OCI-LY7 (cell line): ENCODE results near the gene GHRHR. TPM values are rescaled to one million over a fixed set of nuclear protein-coding genes. Genes with fewer than 3 reads are reported as not detected.

Experiments used
- BruUV-seq: library from RNA; stranded (reverse); fragments of 400-500 nt; replicated peaks from 2 replicates; lab custom pipeline; 2021; lab: Mats Ljungman, UMichigan
- CTCF ChIA-PET: fragments of 300-600 bp; sonication (Branson Sonifier 250); formaldehyde crosslinking; loops from one replicate; lab custom pipeline; 2022; ENCODE audit warnings: antibody characterized with exemption; ENCODE audit not compliant: unreplicated experiment; lab: Charles Lee
- POLR2A ChIA-PET: fragments of 300-600 bp; sonication (Branson Sonifier 250); formaldehyde crosslinking; loops from one replicate; lab custom pipeline; 2022; ENCODE audit warnings: antibody characterized with exemption; lab: Charles Lee
- DNase-seq: peaks from one replicate; pipeline ENCODE4 v3.0.0-alpha.2; 2015; ENCODE audit warnings: low spot score
- H2AFZ ChIP-seq: fragments of 200-600 bp; sonication (generic), shearing (Covaris generic); 2 replicates; pipeline ENCODE4 v1.6.1; 2014; ENCODE audit warnings: mild to moderate bottlenecking, antibody characterized with exemption, low read length, moderate library complexity
- H3K27ac ChIP-seq: fragments of 200-600 bp; sonication (generic); 2 replicates; pipeline ENCODE4 v1.5.1; 2014; ENCODE audit warnings: mixed run types, low read depth, mild to moderate bottlenecking, moderate library complexity, low read length, inconsistent platforms; ENCODE audit not compliant: poor library complexity, severe bottlenecking
- H3K36me3 ChIP-seq: fragments of 200-600 bp; sonication (generic); 2 replicates; pipeline ENCODE4 v1.6.1; 2014; ENCODE audit warnings: mild to moderate bottlenecking, antibody characterized with exemption, low read length, moderate library complexity, mixed read lengths; ENCODE audit not compliant: insufficient read depth
- H3K4me1 ChIP-seq: fragments of 200-600 bp; sonication (generic); 2 replicates; pipeline ENCODE4 v1.5.1; 2014; ENCODE audit warnings: mild to moderate bottlenecking, low read length; ENCODE audit not compliant: insufficient read depth, poor library complexity, severe bottlenecking
- H3K4me2 ChIP-seq: fragments of 200-600 bp; sonication (generic); 2 replicates; pipeline ENCODE4 v1.6.1; 2014; ENCODE audit warnings: mild to moderate bottlenecking, low read length
- H3K4me3 ChIP-seq: fragments of 200-600 bp; sonication (generic); 2 replicates; pipeline ENCODE4 v1.5.1; 2014; ENCODE audit warnings: mild to moderate bottlenecking, low read depth, low read length; ENCODE audit not compliant: poor library complexity, severe bottlenecking
- H3K79me2 ChIP-seq: fragments of 200-600 bp; sonication (generic); 2 replicates; pipeline ENCODE4 v1.6.1; 2016; ENCODE audit warnings: low read depth, mild to moderate bottlenecking, low read length, moderate library complexity, mixed read lengths; ENCODE audit not compliant: insufficient read depth
- H3K9me2 ChIP-seq: fragments of 200-600 bp; sonication (generic); 2 replicates; pipeline ENCODE4 v1.6.1; 2016; ENCODE audit warnings: mild to moderate bottlenecking, low read length, mixed read lengths; ENCODE audit not compliant: insufficient read depth
- H3K9me3 ChIP-seq: fragments of 200-600 bp; sonication (generic); 2 replicates; pipeline ENCODE4 v1.6.1; 2014; ENCODE audit warnings: mild to moderate bottlenecking, mixed run types, low read length, mixed read lengths
- H4K20me1 ChIP-seq: fragments of 200-600 bp; sonication (generic); 2 replicates; pipeline ENCODE4 v1.6.1; 2014; ENCODE audit warnings: mild to moderate bottlenecking, antibody characterized with exemption, low read length, moderate library complexity, mixed read lengths; ENCODE audit not compliant: insufficient read depth
- CTCF ChIP-seq: fragments of 200-600 bp; sonication (generic); conservative IDR thresholded peaks from 2 replicates; pipeline ENCODE4 v1.5.1; 2014; ENCODE audit warnings: mild to moderate bottlenecking, antibody characterized with exemption, low read length, moderate library complexity, mixed read lengths
- EZH2phosphoT487 ChIP-seq: fragments of 200-600 bp; sonication (generic); IDR thresholded peaks from 2 replicates; pipeline ENCODE4 v1.6.1; 2018; ENCODE audit warnings: low read depth, borderline replicate concordance, mild to moderate bottlenecking, mixed run types, antibody characterized with exemption, low read length, moderate library complexity, mixed read lengths
- intact Hi-C: fragments of 100-400 bp; cut with micrococcal nuclease; formaldehyde crosslinking; loops from one replicate; pipeline ENCODE4 v1.10.0; 2022; ENCODE audit not compliant: unreplicated experiment
- total RNA-seq, 2 experiments: library from RNA; depleted of rRNA in 1 of 2; stranded (reverse); fragments of >200 nt in 1 of 2; shearing (Covaris generic) in 1 of 2; gene quantifications; 2 replicates each; pipeline ENCODE4 v1.2.3, GENCODE V29; 2014 to 2022

GHRHR gene
- total RNA-seq, 2 experiments from 2014 or later = not detected

GRCh38 chr7:30926313-30926712 is 37.4 kb upstream of the GHRHR start:
- no peaks in the 10 kb centered on the region for H3K9me3 ChIP-seq
- CTCF ChIA-PET = no interaction called here
- BruUV-seq = no TSS peak

GRCh38 chr7:30927040-30927439 is 36.7 kb upstream of the GHRHR start:
- CTCF ChIA-PET = no interaction called here
- TF ChIP-seq CTCF (no peak), EZH2phosphoT487 (no peak)
- no peak overlapping the region for H3K27ac ChIP-seq
- H3K9me2 ChIP-seq = no peaks in the 10 kb centered on the region
- H3K79me2 ChIP-seq = no peaks in the 10 kb centered on the region
- H2AFZ ChIP-seq = no peak overlapping the region
- POLR2A ChIA-PET = no interaction called here
- H3K9me3 ChIP-seq = no peaks in the 10 kb centered on the region
- BruUV-seq = no TSS peak
- DNase-seq = no peak
- no peak overlapping the region for H3K4me2 ChIP-seq
- H4K20me1 ChIP-seq = no peaks in the 10 kb centered on the region
- no peak overlapping the region for H3K4me3 ChIP-seq
- intact Hi-C loops = no loop called here
- H3K4me1 ChIP-seq = no peaks in the 10 kb centered on the region
- no peaks in the 10 kb centered on the region for H3K36me3 ChIP-seq

More at GRCh38 chr7:30926313-30926712, 37.4 kb upstream of the GHRHR start:
- POLR2A ChIA-PET = no interaction called here
- Histone ChIP-seq H3K4me3 (no peak overlapping the region), H3K4me2 (no peak overlapping the region), H3K36me3 (no peaks in the 10 kb centered on the region), H3K4me1 (no peaks in the 10 kb centered on the region), H3K9me2 (no peaks in the 10 kb centered on the region), H2AFZ (no peak overlapping the region), H3K79me2 (no peaks in the 10 kb centered on the region), H4K20me1 (no peaks in the 10 kb centered on the region), H3K27ac (no peak overlapping the region)
- DNase-seq = no peak
- intact Hi-C loops = no loop called here
- TF ChIP-seq EZH2phosphoT487 (no peak), CTCF (no peak)

GRCh38 chr7:30927559-30927958 is 36.2 kb upstream of the GHRHR start:
- Histone ChIP-seq H3K4me2 (no peak overlapping the region), H2AFZ (no peak overlapping the region), H3K36me3 (no peaks in the 10 kb centered on the region), H4K20me1 (no peaks in the 10 kb centered on the region), H3K9me3 (no peaks in the 10 kb centered on the region), H3K9me2 (no peaks in the 10 kb centered on the region), H3K79me2 (no peaks in the 10 kb centered on the region), H3K4me1 (no peaks in the 10 kb centered on the region), H3K27ac (no peak overlapping the region), H3K4me3 (no peak overlapping the region)
- BruUV-seq = no TSS peak
- POLR2A ChIA-PET = no interaction called here
- intact Hi-C loops = no loop called here
- CTCF ChIA-PET = no interaction called here
- TF ChIP-seq CTCF (no peak), EZH2phosphoT487 (no peak)
- DNase-seq = no peak
